Measurements from ENCODE around the gene PTPRG. TPM values are rescaled to one million over a fixed set of nuclear protein-coding genes. Genes with fewer than 3 reads are reported as not detected.

The PTPRG gene
- total and polyA plus RNA-seq, 8 donors, result 50.9 to 88.4 (median 54.4) TPM

DNA sequence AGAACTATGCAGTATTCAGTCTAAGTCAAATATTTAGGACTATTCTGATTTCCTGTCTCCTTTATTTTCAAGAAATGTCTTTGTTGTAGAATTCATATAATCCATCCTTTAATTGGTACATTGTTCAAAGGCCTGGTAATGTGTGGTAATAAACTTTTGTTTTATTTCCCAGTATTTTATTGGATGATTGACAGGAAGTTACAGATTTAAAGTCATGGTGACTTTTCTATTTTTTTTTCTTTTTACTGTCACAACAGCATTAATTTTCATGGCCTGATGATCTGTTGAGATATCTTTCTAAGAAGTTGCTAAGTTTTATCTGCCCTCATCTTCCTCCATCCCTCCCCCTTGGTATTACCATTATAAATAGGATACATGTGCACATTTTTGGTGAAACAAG lies 161.7 kb downstream of the PTPRG start:
- H3K36me3 ChIP-seq, result no peaks in the 10 kb centered on the region
- H3K4me3 ChIP-seq, result no peak overlapping the region
- no peaks in the 10 kb centered on the region for H3K4me1 ChIP-seq
- no peaks in the 10 kb centered on the region for H3K9me3 ChIP-seq
- intact Hi-C loops (cut with DNase I), result no loop called here
- H3K27me3 ChIP-seq, result no peaks in the 10 kb centered on the region
- DNase-seq (no peak), ATAC-seq (no peak)
- TF ChIP-seq, protein P1, sequence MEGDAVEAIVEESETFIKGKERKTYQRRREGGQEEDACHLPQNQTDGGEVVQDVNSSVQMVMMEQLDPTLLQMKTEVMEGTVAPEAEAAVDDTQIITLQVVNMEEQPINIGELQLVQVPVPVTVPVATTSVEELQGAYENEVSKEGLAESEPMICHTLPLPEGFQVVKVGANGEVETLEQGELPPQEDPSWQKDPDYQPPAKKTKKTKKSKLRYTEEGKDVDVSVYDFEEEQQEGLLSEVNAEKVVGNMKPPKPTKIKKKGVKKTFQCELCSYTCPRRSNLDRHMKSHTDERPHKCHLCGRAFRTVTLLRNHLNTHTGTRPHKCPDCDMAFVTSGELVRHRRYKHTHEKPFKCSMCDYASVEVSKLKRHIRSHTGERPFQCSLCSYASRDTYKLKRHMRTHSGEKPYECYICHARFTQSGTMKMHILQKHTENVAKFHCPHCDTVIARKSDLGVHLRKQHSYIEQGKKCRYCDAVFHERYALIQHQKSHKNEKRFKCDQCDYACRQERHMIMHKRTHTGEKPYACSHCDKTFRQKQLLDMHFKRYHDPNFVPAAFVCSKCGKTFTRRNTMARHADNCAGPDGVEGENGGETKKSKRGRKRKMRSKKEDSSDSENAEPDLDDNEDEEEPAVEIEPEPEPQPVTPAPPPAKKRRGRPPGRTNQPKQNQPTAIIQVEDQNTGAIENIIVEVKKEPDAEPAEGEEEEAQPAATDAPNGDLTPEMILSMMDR (IDR thresholded peaks at IDR 0.05), result no peak
- H3K27ac ChIP-seq, result no peak overlapping the region

DNA sequence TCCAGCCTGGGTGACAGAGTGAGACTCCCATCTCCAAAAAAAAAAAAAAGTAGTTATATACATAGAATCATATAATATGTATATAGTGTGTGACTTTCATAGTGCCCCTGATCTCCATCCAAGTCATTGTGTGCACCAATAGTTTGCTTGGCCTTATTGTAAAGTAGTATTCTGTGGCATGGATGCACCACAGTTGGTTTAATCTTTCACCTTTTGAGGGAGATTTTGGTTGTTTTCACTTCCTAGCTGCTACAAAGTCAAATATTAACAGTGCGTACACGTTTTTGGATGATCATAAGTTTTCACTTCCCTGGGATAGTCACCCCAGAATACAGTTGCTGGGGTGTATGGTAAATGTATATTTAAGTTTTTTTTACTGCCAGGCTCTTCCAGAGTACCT lies 162.8 kb downstream of the PTPRG start:
- DNase-seq (no peak), ATAC-seq (no peak)
- no peaks in the 10 kb centered on the region for H3K9me3 ChIP-seq
- no peaks in the 10 kb centered on the region for H3K27me3 ChIP-seq
- TF ChIP-seq, protein P1 (IDR thresholded peaks at IDR 0.05), result no peak
- intact Hi-C loops (cut with DNase I), result no loop called here
- no peaks in the 10 kb centered on the region for H3K36me3 ChIP-seq
- no peak overlapping the region for H3K27ac ChIP-seq
- H3K4me1 ChIP-seq, result no peaks in the 10 kb centered on the region
- H3K4me3 ChIP-seq, result no peak overlapping the region

DNA sequence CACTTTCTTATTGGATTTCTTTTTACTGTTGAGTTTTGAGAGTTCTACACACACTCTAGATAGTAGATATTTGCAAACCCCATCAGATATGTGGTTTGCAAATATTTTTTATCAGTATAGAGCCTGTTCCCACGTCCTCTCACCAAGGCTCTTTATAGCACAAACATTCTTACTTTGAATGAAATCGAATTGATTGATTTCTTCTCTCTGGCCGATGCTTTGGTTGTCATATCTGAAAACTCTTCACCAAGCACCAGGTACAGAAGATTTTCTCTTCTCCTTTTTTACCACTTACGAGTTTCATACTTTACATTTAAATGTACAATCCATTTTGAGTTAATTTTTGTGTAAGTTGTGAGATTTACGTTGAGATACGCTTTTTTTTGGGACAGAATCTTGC lies 163.4 kb downstream of the PTPRG start:
- no peak overlapping the region for H3K4me3 ChIP-seq
- no peak overlapping the region for H3K27ac ChIP-seq
- H3K9me3 ChIP-seq, result no peaks in the 10 kb centered on the region
- no peaks in the 10 kb centered on the region for H3K36me3 ChIP-seq
- DNase-seq (no peak), ATAC-seq (no peak)
- TF ChIP-seq, protein P1 (IDR thresholded peaks at IDR 0.05), result no peak
- peaks cover 0 to under 1% of the 10 kb centered on the region in 2 donors for H3K4me1 ChIP-seq
- H3K27me3 ChIP-seq, result no peaks in the 10 kb centered on the region
- intact Hi-C loops (cut with DNase I), result no loop called here

DNA sequence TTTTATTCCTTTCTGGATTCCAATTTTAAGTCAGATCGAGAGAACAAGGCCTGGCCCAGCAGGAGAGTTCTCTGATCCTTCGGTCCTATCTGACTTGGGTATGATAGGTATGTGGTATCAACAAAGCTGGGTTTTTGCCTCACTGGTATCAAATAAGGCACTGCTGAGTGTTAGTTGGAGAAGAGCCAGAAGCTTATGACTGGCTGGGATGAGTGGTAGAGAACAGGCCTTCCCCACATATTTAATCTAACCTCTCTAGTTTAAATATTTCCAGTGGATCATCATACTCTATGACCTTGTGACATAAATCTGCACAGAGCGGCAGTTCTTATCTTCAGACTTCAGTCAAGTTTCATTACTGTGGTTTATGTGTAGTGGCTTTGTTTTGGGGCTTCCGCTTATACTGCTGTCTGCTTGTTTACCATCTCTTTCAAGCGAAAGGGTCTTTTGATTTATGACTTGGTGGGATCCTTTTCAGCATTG lies 164.5 kb downstream of the PTPRG start:
- TF ChIP-seq, protein P1 (IDR thresholded peaks at IDR 0.05), result no peak
- Histone ChIP-seq H3K36me3 (no peaks in the 10 kb centered on the region), H3K4me1 (peaks cover 5 to 6% of the 10 kb centered on the region in 2 donors), H3K9me3 (no peaks in the 10 kb centered on the region), H3K27ac (no peak overlapping the region), H3K27me3 (no peaks in the 10 kb centered on the region), H3K4me3 (no peak overlapping the region)
- intact Hi-C loops (cut with DNase I), result no loop called here
- ATAC-seq, result peak; percentile 67
- DNase-seq, result no peak

DNA sequence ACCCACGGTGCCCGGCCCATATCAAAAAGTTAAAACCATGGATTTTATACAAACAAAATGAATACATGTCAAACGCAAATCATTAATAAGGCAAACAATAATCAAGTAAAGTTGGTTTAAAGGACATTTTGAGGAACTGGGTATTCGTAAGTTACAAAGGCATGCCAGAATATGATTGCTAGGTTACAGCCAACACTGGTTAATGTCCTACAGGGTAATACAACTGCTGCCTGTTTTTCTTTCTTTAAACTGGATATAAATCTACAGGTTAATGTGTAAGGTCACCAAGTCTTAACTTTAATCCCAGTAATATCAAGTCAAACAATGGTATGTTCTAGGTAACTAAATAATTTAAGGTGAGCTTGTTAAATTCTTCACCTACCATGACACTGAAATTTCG lies 166.1 kb downstream of the PTPRG start:
- H3K4me3 ChIP-seq, result no peak overlapping the region
- no peak for DNase-seq
- TF ChIP-seq, protein P1 (IDR thresholded peaks at IDR 0.05), result no peak
- peaks cover 6 to 7% of the 10 kb centered on the region in 2 donors for H3K4me1 ChIP-seq
- H3K9me3 ChIP-seq, result no peaks in the 10 kb centered on the region
- no peaks in the 10 kb centered on the region for H3K36me3 ChIP-seq
- no peak overlapping the region for H3K27ac ChIP-seq
- intact Hi-C loops (cut with DNase I), result no loop called here
- no peaks in the 10 kb centered on the region for H3K27me3 ChIP-seq
- no peak for ATAC-seq

Measured in left lung (tissue), 10 donors.